Measurements from ENCODE around the gene BAIAP2.

BAIAP2 gene

DNA sequence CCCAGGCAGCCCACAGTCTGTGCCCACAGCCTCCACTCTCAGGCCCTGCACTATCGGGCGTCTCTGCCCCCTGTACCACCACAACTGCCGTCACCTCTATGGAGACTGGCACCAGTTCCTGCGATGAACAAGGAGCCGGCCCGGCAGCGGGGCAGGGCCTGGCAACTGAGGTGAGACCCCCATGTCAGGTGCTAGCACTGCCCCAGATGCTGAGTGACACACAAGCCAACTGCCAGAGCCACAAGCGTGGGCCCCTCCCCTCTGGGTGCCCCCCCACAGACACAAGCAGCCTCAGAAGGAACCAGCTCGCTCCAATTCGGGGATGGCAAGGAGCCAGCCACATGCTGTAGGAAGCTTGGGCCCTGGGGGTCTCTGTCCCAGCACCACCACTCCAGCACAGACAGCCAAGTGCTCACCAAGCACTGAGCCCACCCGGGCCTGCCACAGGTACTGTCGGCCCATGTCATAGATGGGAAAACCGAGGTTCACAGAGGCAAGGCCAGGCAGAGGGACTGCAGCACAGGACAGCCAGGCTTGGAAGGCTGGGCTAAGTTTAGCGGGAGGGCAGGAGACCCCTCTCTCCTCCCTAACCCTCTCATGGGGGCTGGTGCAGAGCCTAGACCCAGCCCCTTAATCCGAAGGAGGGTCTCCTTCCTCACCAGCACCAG, 128.9 kb downstream of the BAIAP2 start:
- DNase-seq: no peak

DNA sequence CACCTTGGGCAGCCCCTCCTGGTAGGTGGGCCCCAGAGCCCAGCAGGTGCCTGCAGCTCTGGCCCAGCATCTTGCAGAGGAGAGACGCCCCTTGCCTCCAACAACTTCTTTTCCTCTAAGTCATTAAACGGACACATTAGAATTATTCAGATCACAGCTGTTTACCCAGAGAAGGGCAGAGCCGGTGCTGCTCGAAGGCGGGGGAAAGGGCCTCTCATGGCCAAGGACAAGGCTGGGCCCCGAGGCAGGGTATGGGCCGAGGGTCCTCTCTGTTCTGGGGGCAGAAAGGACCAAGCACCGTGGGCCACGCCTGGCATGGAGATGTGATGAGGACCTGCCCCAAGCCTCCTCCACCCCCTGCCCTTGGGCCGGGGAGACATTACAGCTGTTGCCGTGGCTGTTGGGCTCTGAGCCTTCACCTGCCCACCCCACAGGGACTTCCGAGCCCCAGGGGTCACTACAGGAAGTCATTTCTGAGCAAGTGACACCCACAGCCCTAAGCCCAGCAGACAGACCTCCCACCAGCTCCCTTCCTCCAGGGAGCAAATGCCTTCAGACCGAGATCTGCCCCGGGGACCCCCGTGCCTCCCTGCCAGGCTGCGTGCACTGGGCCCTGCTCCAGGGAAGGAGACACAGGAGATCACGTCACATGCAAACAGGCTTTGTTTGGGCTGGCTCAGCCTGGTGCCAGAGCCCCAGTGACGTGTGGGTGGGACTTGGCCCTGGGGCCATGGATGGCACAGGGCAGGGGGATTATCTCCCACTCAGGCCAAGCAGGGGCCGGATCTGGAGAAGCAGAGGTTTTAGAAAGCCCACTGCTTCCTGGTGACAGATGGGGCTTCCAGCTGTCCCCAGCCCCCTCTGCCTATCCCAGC, 129.7 kb downstream of the BAIAP2 start:
- DNase-seq: no peak

DNA sequence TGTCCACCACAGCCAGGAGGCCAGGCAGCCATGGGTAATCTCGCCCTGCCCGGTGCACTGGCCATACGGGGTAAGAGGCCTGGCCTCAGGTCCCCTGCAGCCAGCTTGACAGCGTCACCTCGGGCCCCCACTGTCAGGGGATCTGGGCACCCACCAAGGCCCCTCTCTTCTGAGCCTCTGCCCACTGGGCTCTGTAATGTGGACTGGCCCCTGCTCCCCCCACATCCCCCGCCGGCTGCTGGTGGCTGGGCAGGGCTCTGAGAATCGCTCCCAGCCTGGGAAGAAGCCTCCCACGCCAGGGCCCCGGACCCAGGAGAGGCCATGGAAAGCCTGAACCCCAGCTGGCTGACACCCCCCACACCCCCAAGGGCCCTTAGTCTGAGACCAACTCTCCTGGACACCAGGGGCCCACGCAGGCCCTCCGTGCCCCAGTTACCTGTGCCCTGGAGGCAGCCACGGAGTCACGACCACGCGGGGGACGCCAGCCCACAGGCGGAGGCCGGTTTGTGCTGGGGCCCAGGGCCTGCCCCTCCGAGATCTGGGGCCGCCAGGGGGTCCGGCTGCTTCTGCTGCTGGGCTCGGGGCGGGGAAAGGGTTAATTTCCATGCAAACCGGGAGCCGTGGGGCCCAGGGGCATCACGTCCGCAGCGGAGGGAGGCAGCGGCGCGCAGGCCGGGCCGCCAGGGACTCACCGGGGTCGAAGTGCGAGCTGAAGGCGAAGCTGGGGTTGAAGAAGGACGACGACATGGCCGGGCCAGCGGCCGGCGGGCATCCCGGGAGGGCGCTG, 130.5 kb downstream of the BAIAP2 start, which contains the start of gene PVALEF:
TSS of gene PVALEF (plus strand) at position 262 of the 787 bp plus-strand sequence. CDS start 15,720 bp downstream, outside the sequence.
- no peak for DNase-seq

DNA sequence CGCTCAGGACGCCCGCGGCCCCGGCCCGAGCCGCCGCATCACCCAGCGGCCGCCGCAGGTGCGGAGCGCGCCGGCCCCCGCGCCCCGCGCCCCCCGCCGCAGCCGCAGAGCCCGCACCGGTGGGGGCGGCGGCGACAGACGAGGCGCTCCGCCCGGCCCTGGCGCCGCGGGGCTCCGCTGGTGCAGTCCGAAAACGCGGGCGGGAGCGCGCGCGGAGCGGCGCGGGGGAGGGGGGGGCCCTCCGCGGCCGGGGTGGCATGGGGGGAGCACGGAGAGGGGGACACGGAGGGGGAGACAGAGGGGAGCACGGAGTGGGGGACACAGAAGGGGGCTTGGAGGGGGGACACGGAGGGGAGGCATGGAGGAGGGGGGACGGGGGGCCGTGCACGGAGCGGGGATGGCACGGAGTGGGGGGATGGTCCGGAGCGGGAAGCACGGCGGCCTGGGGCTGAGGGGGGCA, 131.1 kb downstream of the BAIAP2 start, which contains the start of gene AATK:
TSS of gene AATK (minus strand) at position 189 of the 460 bp plus-strand sequence. CDS start 229 bp downstream, outside the sequence.
- no peak for DNase-seq

All from activated CD4-positive, alpha-beta T cell treated with anti-CD3 and anti-CD28 coated beads for 48 hours (primary cell).